HG03095 (cell line): ENCODE data around the gene SNX25.
"Not testable (repeated sequence)": the region's sequence is repeated elsewhere in the genome, so short reads cannot be mapped to it uniquely, and the experiment has no call there.

ENCODE experiments used
- ATAC-seq: cut with Tn5 transposase; IDR thresholded peaks from one replicate; pipeline ENCODE4 v1.9.1; 2021; ENCODE audit warnings: moderate library complexity; ENCODE audit not compliant: unreplicated experiment

The SNX25 gene

GRCh38 chr4:185335579-185335978, 126.2 kb downstream of the SNX25 start:
- ATAC-seq, result no peak

GRCh38 chr4:185339941-185340340, 130.5 kb downstream of the SNX25 start:
- no peak for ATAC-seq

GRCh38 chr4:185341377-185341776, 132.0 kb downstream of the SNX25 start:
- ATAC-seq, result peak; percentile 2

- peak; percentile 68 for ATAC-seq
Measured at GRCh38 chr4:185341841-185342240, 132.4 kb downstream of the SNX25 start.

- no peak for ATAC-seq
Measured at GRCh38 chr4:185343726-185344581, 134.6 kb downstream of the SNX25 start.

GRCh38 chr4:185344743-185345538, 135.5 kb downstream of the SNX25 start:
- ATAC-seq, result peak; percentile 56

- no peak for ATAC-seq
Measured at GRCh38 chr4:185346975-185347601, 137.7 kb downstream of the SNX25 start.

- ATAC-seq, result no peak
Measured at GRCh38 chr4:185351691-185352090, 142.3 kb downstream of the SNX25 start.

GRCh38 chr4:185352202-185352601, 142.8 kb downstream of the SNX25 start:
- no peak for ATAC-seq

- ATAC-seq, result no peak
Measured at GRCh38 chr4:185352741-185353140, 143.3 kb downstream of the SNX25 start.

GRCh38 chr4:185357211-185357610, 147.8 kb downstream of the SNX25 start:
- no peak for ATAC-seq

GRCh38 chr4:185357733-185358440, 148.5 kb downstream of the SNX25 start:
- ATAC-seq, result no peak

- no peak for ATAC-seq
Measured at GRCh38 chr4:185358514-185358913, 149.1 kb downstream of the SNX25 start.

GRCh38 chr4:185358959-185359358, 149.6 kb downstream of the SNX25 start:
- ATAC-seq, result no peak

- ATAC-seq, result no peak
Measured at GRCh38 chr4:185359767-185360446, 150.5 kb downstream of the SNX25 start.

- ATAC-seq, result no peak
Measured at GRCh38 chr4:185361872-185362271, 152.5 kb downstream of the SNX25 start.

- ATAC-seq, result not testable (repeated sequence)
Measured at GRCh38 chr4:185362570-185362969, 153.2 kb downstream of the SNX25 start.

GRCh38 chr4:185363251-185363650, 153.9 kb downstream of the SNX25 start:
- ATAC-seq, result no peak

GRCh38 chr4:185364886-185365285, 155.5 kb downstream of the SNX25 start:
- no peak for ATAC-seq

- no peak for ATAC-seq
Measured at GRCh38 chr4:185369731-185370130, 160.3 kb downstream of the SNX25 start.
